MM.1S (cell line): ENCODE results near the gene NRG3.
"Not testable (repeated sequence)": the region's sequence is repeated elsewhere in the genome, so short reads cannot be mapped to it uniquely, and the experiment has no call there.

Experiments
- DNase-seq: peaks from one replicate; pipeline ENCODE4 v3.0.0-alpha.2; 2015
- H2AFZ ChIP-seq: fragments of 300-600 bp; sonication (generic); 2 replicates; pipeline ENCODE4 v1.6.0; 2016; ENCODE audit warnings: antibody characterized with exemption, low read length
- H3F3A ChIP-seq: fragments of 300-600 bp; sonication (generic); 2 replicates; pipeline ENCODE4 v1.6.1; 2016; ENCODE audit warnings: mild to moderate bottlenecking, antibody characterized with exemption, low read length, moderate library complexity, mixed read lengths; ENCODE audit not compliant: insufficient read depth
- H3K27ac ChIP-seq: fragments of 300-600 bp; sonication (generic); 2 replicates; pipeline ENCODE4 v1.5.1; 2016; ENCODE audit warnings: mild to moderate bottlenecking, low read length
- H3K27me3 ChIP-seq: fragments of 300-600 bp; sonication (generic); replicated peaks from 2 replicates; pipeline ENCODE4 v1.6.0; 2016; ENCODE audit warnings: low read length; ENCODE audit not compliant: insufficient read depth
- H3K36me3 ChIP-seq: fragments of 300-600 bp; sonication (generic); replicated peaks from 2 replicates; pipeline ENCODE4 v1.6.1; 2016; ENCODE audit warnings: mild to moderate bottlenecking, low read length, mixed read lengths; ENCODE audit not compliant: insufficient read depth
- H3K4me1 ChIP-seq: fragments of 300-600 bp; sonication (generic); 2 replicates; pipeline ENCODE4 v1.6.1; 2016; ENCODE audit warnings: low read length, mixed read lengths
- H3K4me2 ChIP-seq: fragments of 300-600 bp; sonication (generic); 2 replicates; pipeline ENCODE4 v1.6.0; 2016; ENCODE audit warnings: low read depth, low read length
- H3K4me3 ChIP-seq: fragments of 300-600 bp; sonication (generic); 2 replicates; pipeline ENCODE4 v1.5.1; 2016; ENCODE audit warnings: low read length, mixed read lengths
- H3K79me2 ChIP-seq: fragments of 300-600 bp; sonication (generic); 2 replicates; pipeline ENCODE4 v1.6.1; 2016; ENCODE audit warnings: mixed run types, low read length, mixed read lengths
- H3K9ac ChIP-seq: fragments of 300-600 bp; sonication (generic); 2 replicates; pipeline ENCODE4 v1.6.1; 2016; ENCODE audit warnings: low read length, mixed read lengths
- H3K9me2 ChIP-seq: fragments of 300-600 bp; sonication (generic); replicated peaks from 2 replicates; pipeline ENCODE4 v1.6.1; 2016; ENCODE audit warnings: mild to moderate bottlenecking, low read length, mixed read lengths; ENCODE audit not compliant: insufficient read depth
- H3K9me3 ChIP-seq: fragments of 300-600 bp; sonication (generic); replicated peaks from 2 replicates; pipeline ENCODE4 v1.6.1; 2016; ENCODE audit warnings: mild to moderate bottlenecking, low read length, mixed read lengths; ENCODE audit not compliant: insufficient read depth
- H4K20me1 ChIP-seq: fragments of 300-600 bp; sonication (generic); 2 replicates; pipeline ENCODE4 v1.6.1; 2016; ENCODE audit warnings: mild to moderate bottlenecking, low read length, moderate library complexity, mixed read lengths; ENCODE audit not compliant: insufficient read depth
- EZH2 ChIP-seq: fragments of 300-600 bp; sonication (generic); optimal IDR thresholded peaks from 2 replicates; pipeline ENCODE3; 2017; ENCODE audit warnings: low read depth, mild to moderate bottlenecking, antibody characterized with exemption, low read length, mixed read lengths
- EZH2phosphoT487 ChIP-seq: fragments of 300-600 bp; sonication (generic); IDR thresholded peaks from 2 replicates; pipeline ENCODE4 v1.6.1; 2018; ENCODE audit warnings: antibody characterized with exemption, low read length
- TF ChIP-seq, protein P1 (sequence below): fragments of 300-600 bp; sonication (generic); IDR thresholded peaks from 2 replicates; pipeline ENCODE4 v1.5.1; 2016; ENCODE audit warnings: antibody characterized with exemption, low read length, mixed read lengths

Gene NRG3

DNA sequence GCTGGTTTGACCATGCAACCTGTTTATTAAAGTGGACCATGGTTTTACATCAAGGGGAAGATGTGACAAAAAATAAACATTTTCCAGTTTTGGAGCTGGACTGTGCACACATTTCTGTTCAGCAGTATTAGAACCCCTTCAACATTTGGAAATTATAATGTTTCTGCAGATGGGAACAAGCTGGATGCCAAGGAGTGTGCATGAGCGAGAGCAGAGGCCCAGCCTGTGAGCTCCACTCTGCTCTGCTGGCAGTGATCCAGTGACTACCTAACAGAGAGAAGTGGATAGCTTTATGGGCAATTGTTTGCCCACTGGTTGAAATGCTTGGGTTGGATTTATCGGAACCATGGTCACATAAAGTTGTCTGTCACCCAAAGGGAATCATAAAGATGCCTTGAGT is 456.7 kb downstream of the NRG3 start:
- no peaks in the 10 kb centered on the region for H3K36me3 ChIP-seq
- no peak overlapping the region for H3K9ac ChIP-seq
- no peaks in the 10 kb centered on the region for H3K27me3 ChIP-seq
- H3K4me2 ChIP-seq, result no peak overlapping the region
- H3K9me2 ChIP-seq, result no peaks in the 10 kb centered on the region
- H3K79me2 ChIP-seq, result no peaks in the 10 kb centered on the region
- no peaks in the 10 kb centered on the region for H3K4me1 ChIP-seq
- no peak overlapping the region for H3K4me3 ChIP-seq
- TF ChIP-seq EZH2phosphoT487, result no peak
- TF ChIP-seq, protein P1, sequence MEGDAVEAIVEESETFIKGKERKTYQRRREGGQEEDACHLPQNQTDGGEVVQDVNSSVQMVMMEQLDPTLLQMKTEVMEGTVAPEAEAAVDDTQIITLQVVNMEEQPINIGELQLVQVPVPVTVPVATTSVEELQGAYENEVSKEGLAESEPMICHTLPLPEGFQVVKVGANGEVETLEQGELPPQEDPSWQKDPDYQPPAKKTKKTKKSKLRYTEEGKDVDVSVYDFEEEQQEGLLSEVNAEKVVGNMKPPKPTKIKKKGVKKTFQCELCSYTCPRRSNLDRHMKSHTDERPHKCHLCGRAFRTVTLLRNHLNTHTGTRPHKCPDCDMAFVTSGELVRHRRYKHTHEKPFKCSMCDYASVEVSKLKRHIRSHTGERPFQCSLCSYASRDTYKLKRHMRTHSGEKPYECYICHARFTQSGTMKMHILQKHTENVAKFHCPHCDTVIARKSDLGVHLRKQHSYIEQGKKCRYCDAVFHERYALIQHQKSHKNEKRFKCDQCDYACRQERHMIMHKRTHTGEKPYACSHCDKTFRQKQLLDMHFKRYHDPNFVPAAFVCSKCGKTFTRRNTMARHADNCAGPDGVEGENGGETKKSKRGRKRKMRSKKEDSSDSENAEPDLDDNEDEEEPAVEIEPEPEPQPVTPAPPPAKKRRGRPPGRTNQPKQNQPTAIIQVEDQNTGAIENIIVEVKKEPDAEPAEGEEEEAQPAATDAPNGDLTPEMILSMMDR, result no peak
- no peak for TF ChIP-seq EZH2
- H2AFZ ChIP-seq, result no peak overlapping the region
- no peak overlapping the region for H3K27ac ChIP-seq
- DNase-seq, result no peak
- H4K20me1 ChIP-seq, result no peaks in the 10 kb centered on the region
- H3K9me3 ChIP-seq, result no peaks in the 10 kb centered on the region
- no peaks in the 10 kb centered on the region for H3F3A ChIP-seq

GRCh38 chr10:82335831-82336230 is 460.8 kb downstream of the NRG3 start:
- H3K9ac ChIP-seq, result no peak overlapping the region
- no peaks in the 10 kb centered on the region for H3K79me2 ChIP-seq
- H3K4me3 ChIP-seq, result no peak overlapping the region
- no peaks in the 10 kb centered on the region for H4K20me1 ChIP-seq
- no peaks in the 10 kb centered on the region for H3K27me3 ChIP-seq
- no peaks in the 10 kb centered on the region for H3F3A ChIP-seq
- no peaks in the 10 kb centered on the region for H3K4me1 ChIP-seq
- TF ChIP-seq EZH2phosphoT487 (no peak), EZH2 (no peak)
- TF ChIP-seq, protein P1, result no peak
- H3K27ac ChIP-seq, result no peak overlapping the region
- no peaks in the 10 kb centered on the region for H3K36me3 ChIP-seq
- H2AFZ ChIP-seq, result no peak overlapping the region
- H3K9me3 ChIP-seq, result no peaks in the 10 kb centered on the region
- H3K4me2 ChIP-seq, result no peak overlapping the region
- H3K9me2 ChIP-seq, result no peaks in the 10 kb centered on the region
- DNase-seq, result no peak

DNA sequence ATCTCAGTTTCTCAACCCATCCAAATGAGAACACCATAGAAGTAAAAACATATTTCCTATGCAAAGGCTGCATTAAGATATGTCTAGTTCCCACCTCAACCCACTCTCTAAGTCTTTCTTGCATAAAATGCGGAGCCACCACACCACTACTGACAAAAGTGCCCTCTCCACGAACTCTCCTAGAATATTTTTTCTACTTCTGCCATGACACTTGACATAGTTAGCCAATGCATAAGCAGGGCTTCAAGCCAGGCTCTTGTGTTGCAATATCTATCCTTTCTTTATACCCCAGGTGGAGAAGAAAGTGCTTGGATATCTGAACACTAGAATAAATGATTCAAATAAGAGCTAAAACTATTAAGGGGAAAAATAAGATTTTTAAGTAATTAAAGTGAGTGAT is 465.2 kb downstream of the NRG3 start:
- Histone ChIP-seq H2AFZ (no peak overlapping the region), H3K27me3 (no peaks in the 10 kb centered on the region)
- TF ChIP-seq EZH2 (no peak), EZH2phosphoT487 (no peak)
- TF ChIP-seq, protein P1, result no peak

GRCh38 chr10:82349590-82349989 is 474.6 kb downstream of the NRG3 start:
- not testable (repeated sequence) for H3K36me3 ChIP-seq, H3K9me3 ChIP-seq, H3K27me3 ChIP-seq, H3F3A ChIP-seq, H3K9me2 ChIP-seq, H3K79me2 ChIP-seq, H3K27ac ChIP-seq, H3K4me3 ChIP-seq, DNase-seq, H3K9ac ChIP-seq, H2AFZ ChIP-seq, H3K4me2 ChIP-seq, H4K20me1 ChIP-seq, H3K4me1 ChIP-seq

More for the DNA sequence above, 465.2 kb downstream of the NRG3 start:
- H3K27ac ChIP-seq, result no peak overlapping the region
- no peak overlapping the region for H3K4me3 ChIP-seq
- no peaks in the 10 kb centered on the region for H3K79me2 ChIP-seq
- no peaks in the 10 kb centered on the region for H3K4me1 ChIP-seq
- no peak overlapping the region for H3K9ac ChIP-seq
- H3K9me2 ChIP-seq, result no peaks in the 10 kb centered on the region
- DNase-seq, result no peak
- H3F3A ChIP-seq, result no peaks in the 10 kb centered on the region
- H3K4me2 ChIP-seq, result no peak overlapping the region
- no peaks in the 10 kb centered on the region for H4K20me1 ChIP-seq
- no peaks in the 10 kb centered on the region for H3K36me3 ChIP-seq
- no peaks in the 10 kb centered on the region for H3K9me3 ChIP-seq
